Stimulated activated CD8-positive, alpha-beta memory T cell treated with anti-CD3 and anti-CD28 coated beads, Interleukin-15, amount 100 ng/mL, for 4 hours (primary cell): ENCODE measurements around the gene LRP1.

Experiments used
- DNase-seq, 2 donors: peaks; one replicate each; pipeline ENCODE4 v3.0.0-alpha.2; 2020; ENCODE audit warnings: low read depth in 2 of 2

The LRP1 gene

DNA sequence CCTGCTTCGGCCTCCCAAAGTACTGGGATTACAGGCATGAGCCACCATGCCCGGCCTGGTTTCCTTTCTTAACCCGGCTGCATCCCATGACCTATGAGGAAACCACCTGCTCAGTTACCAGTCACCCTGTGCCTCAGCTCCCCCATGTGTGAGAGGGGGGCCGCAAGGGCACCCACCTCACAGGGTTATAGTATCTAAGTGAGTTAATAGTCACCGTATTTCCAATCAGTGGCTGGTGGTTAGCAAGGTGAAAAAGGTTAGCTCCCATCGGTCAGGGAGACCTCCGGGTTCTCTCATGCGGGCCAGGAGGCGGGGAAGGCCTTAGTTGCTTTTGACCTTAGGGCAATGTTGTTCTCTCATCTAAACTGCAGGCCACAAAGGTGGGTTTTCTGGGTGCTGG is 6.7 kb downstream of the LRP1 start:
- no peak for DNase-seq

DNA sequence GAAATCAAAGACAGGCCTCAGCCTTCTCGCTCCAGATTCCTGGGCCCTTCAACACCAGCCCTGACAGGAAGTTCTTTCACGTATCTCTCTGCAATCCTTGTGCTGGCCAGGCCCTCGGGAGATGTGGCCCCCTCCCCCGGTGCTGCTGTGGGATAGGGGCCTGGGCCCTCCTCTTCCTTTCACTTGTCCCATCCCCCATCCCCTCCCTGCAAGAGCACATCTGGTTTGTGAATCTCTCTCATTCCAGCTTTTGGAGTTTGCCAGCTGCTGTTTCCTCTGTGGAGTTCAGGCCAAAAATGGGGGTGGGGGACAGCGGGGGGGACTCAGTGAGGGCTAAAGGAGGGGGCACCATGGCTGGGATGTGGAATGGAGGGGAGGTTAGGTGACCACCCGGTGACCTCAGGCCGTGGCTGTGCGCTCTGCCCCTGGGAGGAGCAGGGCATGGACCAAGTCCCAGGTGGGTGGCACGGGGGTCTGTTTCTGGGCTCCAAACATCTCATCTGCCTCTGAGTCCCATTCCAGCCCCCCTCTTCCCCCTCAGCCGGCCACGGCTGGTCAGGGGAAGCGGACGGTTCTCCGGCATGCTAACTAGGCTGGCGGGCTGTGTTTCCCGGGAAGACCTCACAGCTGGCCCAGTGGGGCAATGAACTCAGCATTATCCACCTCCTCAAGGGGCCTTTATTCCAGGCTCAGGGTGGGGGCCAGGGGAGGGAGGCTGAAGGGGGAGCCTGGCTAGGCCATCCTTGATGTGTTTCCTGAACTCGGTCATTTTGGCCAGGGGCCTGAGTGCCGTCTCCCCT is 7.4 kb downstream of the LRP1 start:
- no peak for DNase-seq

- no peak for DNase-seq
These were observed 10.4 kb downstream of the LRP1 start for GRCh38 chr12:57138526-57139272.

- DNase-seq = no peak
These were observed 11.7 kb downstream of the LRP1 start for GRCh38 chr12:57139796-57140649.

DNA sequence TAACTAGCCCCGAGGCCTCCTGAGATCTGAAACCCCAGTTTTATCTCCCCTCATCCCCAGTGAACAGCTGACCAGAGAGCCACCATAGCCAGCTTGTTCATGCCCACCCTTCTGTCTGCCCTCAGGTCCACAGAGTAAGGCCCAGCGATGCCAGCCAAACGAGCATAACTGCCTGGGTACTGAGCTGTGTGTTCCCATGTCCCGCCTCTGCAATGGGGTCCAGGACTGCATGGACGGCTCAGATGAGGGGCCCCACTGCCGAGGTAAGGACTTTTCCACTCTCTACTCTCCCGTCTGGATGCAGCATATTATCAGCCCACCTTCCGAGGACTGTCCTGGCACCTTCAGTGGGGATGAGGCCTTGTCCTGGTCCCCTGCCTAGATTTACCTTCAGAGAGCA is 13.0 kb downstream of the LRP1 start:
- DNase-seq = no peak

- DNase-seq = no peak
These were observed 13.8 kb downstream of the LRP1 start for GRCh38 chr12:57142121-57142520.

DNA sequence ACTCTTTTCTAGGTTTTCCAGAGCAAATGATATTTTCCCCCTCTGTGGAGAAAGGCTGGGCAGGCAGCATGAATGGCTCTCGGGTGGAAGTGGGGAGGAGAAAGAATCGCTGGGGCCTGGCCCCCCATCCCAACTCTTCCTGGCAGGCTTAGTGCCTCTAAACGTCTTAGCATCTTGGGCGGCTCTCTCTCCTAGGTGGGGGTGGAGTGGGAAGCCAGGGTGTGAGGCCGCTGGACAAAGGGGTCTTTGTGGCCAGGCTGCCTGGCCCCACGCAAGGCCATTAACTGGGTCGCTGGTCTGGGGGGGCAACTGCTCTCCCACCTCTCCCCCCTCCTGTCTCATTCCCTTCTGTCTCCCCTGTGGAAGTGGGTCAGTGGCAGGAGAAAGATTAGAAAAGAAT is 14.4 kb downstream of the LRP1 start:
- DNase-seq = no peak

DNA sequence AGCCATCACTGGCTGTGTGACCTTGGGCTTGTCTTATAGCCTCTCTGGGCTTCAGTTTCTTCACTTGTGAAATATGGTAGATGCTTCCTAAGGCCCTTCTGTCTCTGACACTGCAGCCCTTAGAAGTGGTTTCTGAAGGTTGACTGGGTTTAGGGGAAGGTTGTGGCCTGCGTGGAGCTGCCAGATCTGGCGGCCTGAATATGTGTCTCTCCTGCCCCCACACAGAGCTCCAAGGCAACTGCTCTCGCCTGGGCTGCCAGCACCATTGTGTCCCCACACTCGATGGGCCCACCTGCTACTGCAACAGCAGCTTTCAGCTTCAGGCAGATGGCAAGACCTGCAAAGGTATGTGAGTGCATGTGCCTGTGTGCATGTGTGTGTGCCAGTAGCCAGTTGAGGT is 15.2 kb downstream of the LRP1 start:
- DNase-seq = no peak

DNA sequence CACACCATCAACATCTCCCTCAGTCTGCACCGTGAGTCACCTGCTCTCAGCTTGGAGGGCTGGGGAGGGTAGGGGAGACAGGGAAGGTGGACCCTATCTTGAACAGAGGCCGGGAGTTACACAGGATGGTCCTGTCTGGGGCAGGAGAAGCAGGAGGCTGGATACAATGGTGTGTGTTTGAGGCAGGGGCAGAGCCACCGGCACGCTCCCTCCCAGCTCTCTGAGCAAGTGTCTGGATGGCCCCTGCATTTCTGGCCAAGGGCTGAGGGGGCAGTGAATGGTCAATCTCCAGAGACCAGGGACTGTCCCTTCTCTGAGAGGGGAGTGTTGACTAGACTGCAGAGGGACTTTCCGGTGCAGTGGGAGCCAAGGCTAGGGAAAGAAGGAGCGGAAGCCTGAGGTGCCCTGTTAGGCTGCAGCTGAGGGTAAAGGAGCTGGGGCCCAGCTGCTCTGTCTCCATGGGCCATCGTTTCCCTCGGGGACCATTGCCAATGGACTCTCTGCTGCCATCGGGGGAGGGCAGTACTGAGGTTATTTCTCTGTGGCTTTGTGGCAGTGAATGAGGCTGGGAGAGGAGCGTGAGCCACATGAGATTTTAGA is 17.3 kb downstream of the LRP1 start:
- DNase-seq = no peak

- no peak for DNase-seq
These were observed 17.8 kb downstream of the LRP1 start for GRCh38 chr12:57146092-57146491.

DNA sequence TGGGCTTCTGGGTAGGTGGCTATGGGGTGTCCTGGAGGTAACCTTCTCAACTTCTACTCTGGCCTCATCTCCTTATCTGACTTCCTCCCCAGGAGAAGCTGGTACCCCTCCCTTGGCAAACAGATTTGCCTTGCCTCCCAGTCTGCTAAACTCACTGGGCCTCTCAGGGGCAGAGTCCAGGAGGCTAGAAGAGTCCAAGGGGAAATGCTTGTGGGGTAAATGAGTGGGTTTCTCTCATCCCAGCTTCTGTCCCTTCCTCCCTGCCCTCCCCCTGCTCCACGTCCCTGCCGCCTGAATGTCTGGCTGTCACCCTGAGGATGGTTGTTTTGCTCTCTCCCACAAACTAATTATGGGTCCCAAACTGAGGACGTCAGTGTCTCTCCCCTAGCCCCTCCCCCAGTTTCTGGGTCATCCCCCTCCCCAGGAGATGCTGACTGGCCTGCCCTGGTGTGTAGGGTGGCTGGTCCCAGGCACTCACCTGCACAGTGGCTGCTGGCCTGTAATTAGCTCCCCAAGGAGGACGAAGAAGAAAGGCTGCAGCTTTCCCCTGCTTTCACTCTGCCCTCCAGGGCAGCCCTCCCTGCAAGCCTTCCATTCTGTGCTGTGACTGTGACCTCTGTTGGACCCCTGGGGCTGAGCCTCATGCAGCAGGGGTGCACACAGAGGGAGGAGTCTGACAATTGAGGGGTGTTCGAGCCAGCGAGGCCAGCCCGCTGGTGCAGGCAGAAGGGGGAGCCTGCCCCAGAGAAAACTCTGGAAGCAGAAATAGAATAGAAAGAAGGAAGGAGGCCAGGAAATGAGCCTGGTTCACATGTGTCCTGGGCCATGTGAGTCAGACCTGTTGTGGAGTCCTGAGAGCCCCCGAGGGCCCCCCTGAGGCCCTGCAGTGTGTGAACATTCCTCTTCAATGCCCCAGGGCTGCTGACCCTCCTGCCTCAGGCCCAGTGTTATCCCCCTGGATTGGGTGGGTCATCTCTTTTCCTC is 19.0 kb downstream of the LRP1 start, which contains the start of gene LRP1-AS:
LRP1-AS (minus strand) TSS at position 659 of the 984 bp plus-strand sequence.
- no peak for DNase-seq

DNA sequence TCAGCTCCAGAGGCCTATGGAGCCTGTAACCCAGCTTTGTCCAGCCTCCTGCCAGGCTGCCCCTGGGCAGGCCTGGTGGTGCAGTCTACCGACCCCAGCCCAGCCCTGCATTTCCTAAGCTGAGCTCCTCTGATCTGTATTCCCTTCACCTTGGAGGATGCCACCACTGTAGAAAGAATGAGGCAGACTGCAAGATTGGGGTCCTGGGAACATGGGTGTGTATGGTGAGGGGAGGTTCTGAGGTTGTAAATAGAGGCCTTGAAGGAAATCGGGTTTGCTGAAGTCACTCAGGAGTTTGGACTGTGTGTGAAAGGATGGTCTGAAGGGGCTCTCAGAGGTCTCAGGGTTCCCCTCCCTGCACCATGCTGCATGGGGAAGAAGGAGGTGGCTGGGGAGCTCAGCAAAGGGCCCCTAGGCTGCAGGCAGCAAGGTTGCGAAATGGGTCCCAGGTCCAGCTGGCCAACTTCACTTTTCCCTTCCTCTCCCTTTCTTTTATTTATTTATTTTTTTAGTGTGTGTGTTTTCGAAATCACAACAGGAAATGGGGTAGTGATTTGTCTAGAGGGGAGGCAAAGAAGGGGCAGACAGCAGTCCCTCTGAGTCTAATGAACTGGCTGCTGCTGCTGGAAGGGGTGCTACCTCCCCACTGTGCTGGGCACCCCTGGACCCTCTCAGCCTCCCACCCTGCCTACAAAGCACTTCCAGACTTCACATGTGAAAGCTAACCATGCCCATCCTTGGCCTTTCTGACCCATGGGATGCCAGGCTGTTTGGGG is 20.4 kb downstream of the LRP1 start:
- DNase-seq = no peak

- no peak for DNase-seq
These were observed 21.1 kb downstream of the LRP1 start for GRCh38 chr12:57149245-57149900.

- DNase-seq = no peak
These were observed 22.2 kb downstream of the LRP1 start for GRCh38 chr12:57150400-57151000.

GRCh38 chr12:57151741-57152630 is 23.7 kb downstream of the LRP1 start:
- no peak for DNase-seq

- DNase-seq = no peak
These were observed 24.4 kb downstream of the LRP1 start for GRCh38 chr12:57152639-57153038.

DNA sequence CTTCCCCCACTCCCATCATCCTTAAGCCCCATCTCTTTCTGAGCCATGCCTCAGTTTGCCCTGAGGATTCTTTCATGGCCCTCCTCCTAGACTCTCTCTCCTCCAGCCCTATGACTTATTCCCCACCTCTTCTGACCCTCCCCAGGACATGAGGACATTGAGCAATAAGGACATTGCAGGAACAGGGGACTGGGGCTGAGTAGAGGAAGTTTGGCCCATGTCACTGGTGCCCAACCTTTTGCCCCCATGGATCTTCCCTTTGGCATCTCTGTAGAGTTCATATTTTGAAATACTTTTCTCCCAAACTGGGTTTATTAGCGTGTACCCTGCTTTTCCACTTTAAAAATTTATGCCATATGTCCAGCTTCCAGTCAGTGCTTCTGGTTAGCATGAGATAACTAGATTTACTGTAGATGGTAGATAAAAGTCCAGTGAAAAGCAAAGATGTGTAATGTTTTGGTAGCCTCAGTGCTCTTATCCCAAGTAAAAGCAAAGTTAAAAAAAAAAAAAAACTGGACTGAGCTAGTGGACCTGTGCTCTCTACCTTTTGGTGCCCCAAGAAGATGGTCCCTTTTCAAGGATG is 25.2 kb downstream of the LRP1 start:
- DNase-seq = no peak
